SK-N-MC (cell line): Measurements from ENCODE around the gene RAG1.

Experiments
- EZH2 ChIP-seq: fragments of 200-600 bp; sonication (generic); IDR thresholded peaks from one replicate; pipeline ENCODE4 v1.6.1; 2017; ENCODE audit warnings: antibody characterized with exemption
- FOXP2 ChIP-seq: optimal IDR thresholded peaks from 2 replicates; pipeline ENCODE3; 2011; ENCODE audit warnings: mild to moderate bottlenecking, moderate library complexity; ENCODE audit not compliant: insufficient read depth; ENCODE audit errors: extremely low read length, control extremely low read depth
- POLR2AphosphoS5 ChIP-seq: IDR thresholded peaks from 2 replicates; pipeline ENCODE4 v1.6.1; 2012; ENCODE audit warnings: mild to moderate bottlenecking, low read depth, low read length, borderline replicate concordance

DNA sequence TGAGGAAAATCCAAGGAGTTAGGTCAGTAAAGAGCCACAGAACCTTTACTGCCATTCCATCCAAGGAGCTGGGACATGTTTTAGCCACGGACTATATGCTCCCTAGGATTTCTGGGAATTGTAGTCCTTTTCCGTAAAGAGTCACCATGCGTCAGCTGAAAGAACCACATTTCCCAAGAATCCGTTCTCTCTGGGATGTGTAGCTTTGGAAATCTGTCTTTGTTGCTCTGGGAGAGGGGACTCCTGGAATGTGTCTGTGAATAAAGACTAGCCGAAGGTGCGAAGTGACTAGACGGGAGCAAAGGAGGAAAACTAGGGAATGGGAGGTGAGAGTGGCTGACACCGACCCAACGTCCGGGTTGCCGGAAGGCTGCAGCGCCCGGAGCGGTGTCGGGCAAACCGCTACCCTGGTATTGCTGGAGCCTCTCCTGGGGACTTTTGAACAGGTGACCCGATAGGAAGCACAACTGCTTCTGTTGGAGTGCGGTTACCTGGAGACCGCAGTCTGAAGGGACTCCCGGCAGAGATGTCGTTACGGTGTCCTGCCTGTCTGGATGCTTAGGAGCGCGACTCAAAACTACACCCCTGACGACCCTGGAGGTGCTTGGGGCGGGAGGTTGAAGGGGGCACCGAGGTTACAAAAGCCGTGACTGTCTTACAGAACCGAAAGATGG, 26.6 kb downstream of the RAG1 start, which contains the start of gene IFTAP:
- peak; percentile 74 for TF ChIP-seq POLR2AphosphoS5
- TF ChIP-seq EZH2: no peak
- no peak for TF ChIP-seq FOXP2
